Astrocyte (in vitro differentiated cells and primary cell): ENCODE measurements around the gene SELENOW. TPM values are rescaled to one million over a fixed set of nuclear protein-coding genes. Genes with fewer than 3 reads are reported as not detected.

ENCODE experiments used
- DNase-seq: peaks from one replicate; pipeline ENCODE4 v3.0.0-alpha.2; 2010; ENCODE audit warnings: low read depth
- FAIRE-seq: peaks from 2 replicates; lab custom pipeline; 2011; peaks lifted over from hg19 to GRCh38; lab: Jason Lieb, UNC
- H2AFZ ChIP-seq: 2 replicates; pipeline ENCODE4 v1.6.0; 2012; ENCODE audit warnings: low read depth, low read length, inconsistent platforms
- H3K27ac ChIP-seq: 2 replicates; pipeline ENCODE4 v1.5.1; 2011; ENCODE audit warnings: low read depth, low read length, inconsistent platforms
- H3K27me3 ChIP-seq: 2 replicates; pipeline ENCODE4 v1.6.0; 2011; ENCODE audit warnings: low read length, inconsistent platforms; ENCODE audit not compliant: insufficient read depth
- H3K36me3 ChIP-seq: 2 replicates; pipeline ENCODE4 v1.5.1; 2011; ENCODE audit warnings: low read length, inconsistent platforms; ENCODE audit not compliant: insufficient read depth
- H3K4me1 ChIP-seq: 2 replicates; pipeline ENCODE4 v1.5.1; 2011; ENCODE audit warnings: low read length, inconsistent platforms; ENCODE audit not compliant: insufficient read depth
- H3K4me2 ChIP-seq: 2 replicates; pipeline ENCODE4 v1.6.0; 2012; ENCODE audit warnings: low read length, inconsistent platforms
- H3K4me3 ChIP-seq: 2 replicates; pipeline ENCODE4 v1.5.1; 2011; ENCODE audit warnings: low read depth, mild to moderate bottlenecking, low read length, inconsistent platforms; ENCODE audit not compliant: insufficient read depth
- H3K79me2 ChIP-seq: 2 replicates; pipeline ENCODE4 v1.6.0; 2012; ENCODE audit warnings: mild to moderate bottlenecking, low read length, inconsistent platforms; ENCODE audit not compliant: insufficient read depth
- H3K9ac ChIP-seq: 2 replicates; pipeline ENCODE4 v1.6.0; 2012; ENCODE audit warnings: mild to moderate bottlenecking, low read length, inconsistent platforms
- H3K9me3 ChIP-seq: 2 replicates; pipeline ENCODE4 v1.5.1; 2012; ENCODE audit warnings: low read depth, mild to moderate bottlenecking, low read length, inconsistent platforms; ENCODE audit not compliant: insufficient read depth
- H4K20me1 ChIP-seq: 2 replicates; pipeline ENCODE4 v1.6.0; 2012; ENCODE audit warnings: low read length, inconsistent platforms; ENCODE audit not compliant: insufficient read depth
- H3K27ac Mint-ChIP-seq: one replicate; pipeline ENCODE4 v1.8.0; 2021; ENCODE audit warnings: mild to moderate bottlenecking, mixed read lengths; ENCODE audit not compliant: unreplicated experiment
- H3K27me3 Mint-ChIP-seq: one replicate; pipeline ENCODE4 v1.8.0; 2021; ENCODE audit warnings: low read depth, mixed read lengths; ENCODE audit not compliant: unreplicated experiment
- H3K36me3 Mint-ChIP-seq: one replicate; pipeline ENCODE4 v1.8.0; 2021; ENCODE audit warnings: low read depth, mixed read lengths; ENCODE audit not compliant: unreplicated experiment
- H3K4me1 Mint-ChIP-seq: one replicate; pipeline ENCODE4 v1.8.0; 2021; ENCODE audit warnings: low read depth, mixed read lengths; ENCODE audit not compliant: unreplicated experiment
- H3K4me3 Mint-ChIP-seq: one replicate; pipeline ENCODE4 v1.8.0; 2021; ENCODE audit warnings: mild to moderate bottlenecking, moderate library complexity, mixed read lengths; ENCODE audit not compliant: unreplicated experiment
- H3K9me3 Mint-ChIP-seq: one replicate; pipeline ENCODE4 v1.8.0; 2021; ENCODE audit warnings: mild to moderate bottlenecking, mixed read lengths; ENCODE audit not compliant: unreplicated experiment
- EZH2 ChIP-seq: IDR thresholded peaks from 2 replicates; pipeline ENCODE4 v1.6.1; 2012; ENCODE audit warnings: mild to moderate bottlenecking, low read length, inconsistent platforms; ENCODE audit not compliant: insufficient read depth
- total RNA-seq: library from RNA; stranded (reverse); gene quantifications from 2 replicates; pipeline ENCODE4 v1.2.1, GENCODE V29; 2021
- TF ChIP-seq, protein P1 (sequence below): IDR thresholded peaks from 2 replicates; pipeline ENCODE4 v1.5.1; 2011; ENCODE audit warnings: low read depth, mild to moderate bottlenecking, inconsistent platforms, low read length, moderate library complexity; ENCODE audit not compliant: insufficient read depth

The SELENOW gene
- total RNA-seq, 1 donor from 2014 or later: 279 TPM

DNA sequence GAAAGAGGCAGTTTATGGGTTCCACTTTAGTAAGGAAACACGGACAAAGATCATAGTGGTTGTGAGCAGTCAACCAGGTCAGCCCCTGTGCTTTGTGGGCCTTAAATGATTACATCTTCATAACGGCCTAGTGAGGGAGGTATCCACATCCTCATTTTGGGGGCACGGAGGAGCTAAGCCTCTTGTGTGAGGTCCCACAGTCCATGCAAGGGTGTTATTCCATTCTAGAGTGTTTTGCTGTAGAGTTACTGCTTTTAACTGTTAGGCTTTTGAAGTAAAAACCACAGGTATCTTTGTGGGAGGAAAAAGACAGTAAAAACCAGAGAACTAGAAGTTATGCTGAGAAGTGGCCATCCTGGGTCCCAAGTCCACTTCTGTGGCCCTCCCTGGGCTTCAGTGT is 29.2 kb upstream of the SELENOW start:
- no peak overlapping the region for H3K4me3 Mint-ChIP-seq
- H3K27me3 Mint-ChIP-seq: no peaks in the 10 kb centered on the region
- DNase-seq (no peak), FAIRE-seq (no peak)
- Histone ChIP-seq H3K4me1 (peaks cover 6% of the 10 kb centered on the region), H3K9ac (no peak overlapping the region), H3K4me3 (no peak overlapping the region), H3K4me2 (no peak overlapping the region), H3K27me3 (no peaks in the 10 kb centered on the region), H3K27ac (no peak overlapping the region), H4K20me1 (peaks cover 58% of the 10 kb centered on the region), H3K9me3 (no peaks in the 10 kb centered on the region), H3K36me3 (peaks cover 25% of the 10 kb centered on the region), H2AFZ (no peak overlapping the region), H3K79me2 (peaks cover 39% of the 10 kb centered on the region)
- H3K4me1 Mint-ChIP-seq: peaks cover 5% of the 10 kb centered on the region
- H3K9me3 Mint-ChIP-seq: no peaks in the 10 kb centered on the region
- no peak overlapping the region for H3K27ac Mint-ChIP-seq
- peaks cover 17% of the 10 kb centered on the region for H3K36me3 Mint-ChIP-seq
- no peak for TF ChIP-seq EZH2
- TF ChIP-seq, protein P1, sequence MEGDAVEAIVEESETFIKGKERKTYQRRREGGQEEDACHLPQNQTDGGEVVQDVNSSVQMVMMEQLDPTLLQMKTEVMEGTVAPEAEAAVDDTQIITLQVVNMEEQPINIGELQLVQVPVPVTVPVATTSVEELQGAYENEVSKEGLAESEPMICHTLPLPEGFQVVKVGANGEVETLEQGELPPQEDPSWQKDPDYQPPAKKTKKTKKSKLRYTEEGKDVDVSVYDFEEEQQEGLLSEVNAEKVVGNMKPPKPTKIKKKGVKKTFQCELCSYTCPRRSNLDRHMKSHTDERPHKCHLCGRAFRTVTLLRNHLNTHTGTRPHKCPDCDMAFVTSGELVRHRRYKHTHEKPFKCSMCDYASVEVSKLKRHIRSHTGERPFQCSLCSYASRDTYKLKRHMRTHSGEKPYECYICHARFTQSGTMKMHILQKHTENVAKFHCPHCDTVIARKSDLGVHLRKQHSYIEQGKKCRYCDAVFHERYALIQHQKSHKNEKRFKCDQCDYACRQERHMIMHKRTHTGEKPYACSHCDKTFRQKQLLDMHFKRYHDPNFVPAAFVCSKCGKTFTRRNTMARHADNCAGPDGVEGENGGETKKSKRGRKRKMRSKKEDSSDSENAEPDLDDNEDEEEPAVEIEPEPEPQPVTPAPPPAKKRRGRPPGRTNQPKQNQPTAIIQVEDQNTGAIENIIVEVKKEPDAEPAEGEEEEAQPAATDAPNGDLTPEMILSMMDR: no peak

DNA sequence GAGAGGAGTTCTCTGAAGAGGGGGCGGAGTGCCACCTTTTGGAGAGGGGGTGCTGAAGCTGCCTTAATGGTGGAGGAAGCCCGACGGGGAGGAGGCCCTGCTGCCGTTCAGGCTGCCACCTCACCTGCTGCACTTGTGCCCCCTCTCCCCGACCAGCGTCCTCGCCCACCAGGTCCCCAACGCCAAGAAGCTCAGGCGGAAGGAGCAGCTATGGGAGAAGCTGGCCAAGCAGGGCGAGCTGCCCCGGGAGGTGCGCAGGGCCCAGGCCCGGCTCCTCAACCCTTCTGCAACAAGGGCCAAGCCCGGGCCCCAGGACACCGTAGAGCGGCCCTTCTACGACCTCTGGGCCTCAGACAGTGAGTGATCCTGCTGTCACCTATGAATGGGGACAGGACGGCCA is 27.8 kb upstream of the SELENOW start:
- no peak for DNase-seq
- Histone ChIP-seq H3K36me3 (peaks cover 25% of the 10 kb centered on the region), H3K27ac (no peak overlapping the region), H3K4me3 (no peak overlapping the region), H3K9ac (no peak overlapping the region), H3K4me2 (no peak overlapping the region), H2AFZ (no peak overlapping the region), H4K20me1 (peaks cover 58% of the 10 kb centered on the region), H3K27me3 (no peaks in the 10 kb centered on the region), H3K9me3 (no peaks in the 10 kb centered on the region), H3K79me2 (peaks cover 39% of the 10 kb centered on the region), H3K4me1 (peaks cover 6% of the 10 kb centered on the region)
- Mint-ChIP-seq H3K36me3 (peaks cover 17% of the 10 kb centered on the region), H3K27ac (no peak overlapping the region), H3K4me1 (peaks cover 4% of the 10 kb centered on the region), H3K27me3 (no peaks in the 10 kb centered on the region), H3K9me3 (no peaks in the 10 kb centered on the region), H3K4me3 (no peak overlapping the region)
- TF ChIP-seq EZH2: no peak
- TF ChIP-seq, protein P1: no peak
- FAIRE-seq: no peak

DNA sequence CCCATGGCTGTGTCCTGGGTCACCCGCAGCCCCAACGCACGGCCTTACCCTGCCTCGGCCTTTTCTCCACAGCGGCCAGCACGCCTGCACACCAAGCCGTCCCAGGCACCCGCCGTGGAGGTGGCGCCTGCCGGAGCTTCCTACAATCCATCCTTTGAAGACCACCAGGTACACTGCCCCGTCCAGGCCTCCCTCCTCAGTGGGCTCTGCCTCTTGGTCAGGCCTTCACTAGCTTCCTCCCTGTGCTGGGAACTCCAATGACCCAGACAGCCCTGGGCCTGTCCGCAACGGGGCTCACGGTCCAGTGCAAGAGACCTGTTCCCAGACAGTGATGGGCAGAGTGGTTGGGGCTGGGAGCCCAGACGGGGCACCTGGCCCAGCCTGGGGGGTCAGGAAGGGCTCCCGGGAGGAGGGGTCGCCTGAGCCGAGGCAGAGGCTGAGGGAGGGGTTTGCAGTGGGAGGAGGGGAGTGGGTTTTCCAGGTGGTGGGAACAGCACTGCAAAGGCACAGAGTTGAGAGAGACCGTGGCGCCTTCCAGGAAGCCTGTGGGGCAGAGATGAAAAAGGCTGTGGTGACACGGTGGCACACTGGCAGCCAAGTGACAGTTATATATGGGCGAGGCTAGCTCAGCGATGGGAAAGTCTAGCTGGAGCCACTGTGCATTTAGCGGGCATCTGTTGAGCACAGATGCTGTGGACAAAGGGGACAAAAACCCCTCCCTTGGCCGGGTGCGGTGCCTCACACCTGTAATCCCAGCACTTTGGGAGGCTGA is 25.9 kb upstream of the SELENOW start:
- TF ChIP-seq EZH2: no peak
- TF ChIP-seq, protein P1: no peak
- Mint-ChIP-seq H3K9me3 (no peaks in the 10 kb centered on the region), H3K36me3 (peaks cover 22% of the 10 kb centered on the region), H3K4me1 (no peaks in the 10 kb centered on the region), H3K4me3 (no peak overlapping the region), H3K27ac (no peak overlapping the region), H3K27me3 (no peaks in the 10 kb centered on the region)
- no peak for DNase-seq
- no peaks in the 10 kb centered on the region for H3K4me1 ChIP-seq
- H4K20me1 ChIP-seq: peaks cover 52% of the 10 kb centered on the region
- no peak overlapping the region for H3K9ac ChIP-seq
- peaks cover 23% of the 10 kb centered on the region for H3K79me2 ChIP-seq
- no peak overlapping the region for H3K27ac ChIP-seq
- no peak overlapping the region for H2AFZ ChIP-seq
- no peak overlapping the region for H3K4me3 ChIP-seq
- no peak overlapping the region for H3K4me2 ChIP-seq
- H3K9me3 ChIP-seq: no peaks in the 10 kb centered on the region
- FAIRE-seq: no peak
- H3K36me3 ChIP-seq: peaks cover 25% of the 10 kb centered on the region
- H3K27me3 ChIP-seq: no peaks in the 10 kb centered on the region
